HepG2 (cell line): ENCODE data around the gene PPP4R3A.

Source experiments
- HDAC2 ChIP-seq: sonication (generic); formaldehyde crosslinking; IDR thresholded peaks from 2 replicates; pipeline ENCODE4 v1.4.0; 2020; ENCODE audit warnings: missing genetic modification reagents
- NR2C2 ChIP-seq: sonication (generic); formaldehyde crosslinking; IDR thresholded peaks from 2 replicates; pipeline ENCODE4 v1.4.0; 2020; ENCODE audit warnings: missing genetic modification reagents, mild to moderate bottlenecking, moderate library complexity, borderline replicate concordance
- RAD21 ChIP-seq: fragments of 450-650 bp; formaldehyde crosslinking; IDR thresholded peaks from 2 replicates; pipeline ENCODE4 v1.5.0; 2020; ENCODE audit warnings: mild to moderate bottlenecking
- RCOR2 ChIP-seq: IDR thresholded peaks from 2 replicates; pipeline ENCODE4 v1.6.1; 2016; ENCODE audit warnings: missing biosample characterization, missing genetic modification reagents
- ZNF644 ChIP-seq: IDR thresholded peaks from 2 replicates; pipeline ENCODE4 v1.6.1; 2016; ENCODE audit warnings: low read depth
- ZNF704 ChIP-seq: sonication (generic); formaldehyde crosslinking; IDR thresholded peaks from 2 replicates; pipeline ENCODE4 v1.8.1; 2023; ENCODE audit warnings: mild to moderate bottlenecking, inconsistent platforms, moderate library complexity, missing genetic modification reagents, borderline replicate concordance

- no peak for TF ChIP-seq RCOR2 (CRISPR knock-in tag)
- TF ChIP-seq ZNF644 (CRISPR knock-in tag): no peak
- no peak for TF ChIP-seq ZNF704 (CRISPR knock-in tag)
- TF ChIP-seq NR2C2: no peak
- no peak for TF ChIP-seq HDAC2 (CRISPR knock-in tag)
- TF ChIP-seq RAD21 (CRISPR knock-in tag): no peak
Observed at GRCh38 chr14:91424813-91425530, 85.1 kb downstream of the PPP4R3A start.
